B cell (primary cell): Measurements from ENCODE around the gene WDFY4. TPM values are rescaled to one million over a fixed set of nuclear protein-coding genes. Genes with fewer than 3 reads are reported as not detected.
A peak's percentile ranks its signal among the peaks of the same experiment; 100 is the strongest.

ENCODE experiments used
- ATAC-seq: fragments of 200-7000 bp; cut with Tn5 transposase; one replicate; pipeline ENCODE4 v1.10.0; 2021; ENCODE audit warnings: low read depth, mild to moderate bottlenecking, moderate number of reproducible peaks, moderate library complexity
- CTCF ChIA-PET: fragments of 350-600 bp; sonication (Branson Sonifier 250); formaldehyde crosslinking; loops from one replicate; lab custom pipeline; 2021; ENCODE audit warnings: antibody characterized with exemption, inconsistent platforms; lab: Charles Lee
- POLR2A ChIA-PET: fragments of 350-600 bp; sonication (Branson Sonifier 250); formaldehyde crosslinking; loops from one replicate; lab custom pipeline; 2021; ENCODE audit warnings: antibody characterized with exemption; lab: Charles Lee
- DNase-seq: peaks from one replicate; pipeline ENCODE4 v3.0.0; 2013
- H2AFZ ChIP-seq: 2 replicates; pipeline ENCODE4 v1.6.1; 2012; ENCODE audit warnings: mild to moderate bottlenecking, low read depth, low read length; ENCODE audit not compliant: insufficient read depth, poor library complexity, severe bottlenecking
- H3K27ac ChIP-seq, 2 donors: 1 replicate in 1 of 2; 2 replicates in 1 of 2; pipeline ENCODE4 v1.5.1; 2012 to 2013; ENCODE audit warnings: low read length in 2 of 2, mild to moderate bottlenecking in 2 of 2, moderate library complexity in 1 of 2
- H3K27me3 ChIP-seq, 4 experiments: fragments of 200-600 bp in 1 of 4; sonication (generic) in 1 of 4; replicated peaks in 1 of 4; 1 replicate in 2 of 4; 2 replicates in 2 of 4; pipeline versions ENCODE4 v1.6.1 to v1.7.0; 2013 to 2016; ENCODE audit warnings: low read length in 3 of 4, mild to moderate bottlenecking in 2 of 4, mixed read lengths in 1 of 4, moderate library complexity in 1 of 4; ENCODE audit not compliant: insufficient read depth in 4 of 4, control insufficient read depth in 3 of 4; ENCODE audit errors: control extremely low read depth in 1 of 4
- H3K36me3 ChIP-seq, 2 experiments: replicated peaks in 1 of 2; 1 replicate in 1 of 2; 2 replicates in 1 of 2; pipeline versions ENCODE4 v1.6.1 to v1.7.1; 2013; ENCODE audit warnings: low read length in 1 of 2; ENCODE audit not compliant: insufficient read depth in 2 of 2, control insufficient read depth in 1 of 2; ENCODE audit errors: control extremely low read depth in 1 of 2, extremely low read depth in 1 of 2
- H3K4me1 ChIP-seq, 2 donors: fragments of 200-600 bp in 1 of 2; sonication (generic) in 1 of 2; 1 replicate in 1 of 2; 2 replicates in 1 of 2; pipeline versions ENCODE4 v1.5.1 to v1.6.1; 2013 to 2017; ENCODE audit warnings: low read length in 2 of 2; ENCODE audit not compliant: control insufficient read depth in 2 of 2, insufficient read depth in 2 of 2
- H3K4me2 ChIP-seq: replicated peaks from 2 replicates; pipeline ENCODE3; 2012; ENCODE audit warnings: mild to moderate bottlenecking, low read depth, low read length; ENCODE audit not compliant: poor library complexity, severe bottlenecking
- H3K4me3 ChIP-seq, 5 experiments: fragments of 200-600 bp in 1 of 5; sonication (generic) in 1 of 5; 1 replicate in 3 of 5; 2 replicates in 2 of 5; pipeline versions ENCODE4 v1.5.1 to v1.7.0; 2011 to 2016; ENCODE audit warnings: low read length in 4 of 5, mild to moderate bottlenecking in 4 of 5, low read depth in 2 of 5, control low read depth in 1 of 5, moderate library complexity in 1 of 5; ENCODE audit not compliant: insufficient read depth in 1 of 5; ENCODE audit errors: control extremely low read depth in 1 of 5, extremely low read depth in 1 of 5
- H3K79me2 ChIP-seq: fragments of 200-600 bp; sonication (generic); one replicate; pipeline ENCODE4 v1.6.0; 2016; ENCODE audit warnings: low read length; ENCODE audit not compliant: control insufficient read depth, insufficient read depth
- H3K9ac ChIP-seq: fragments of 200-600 bp; sonication (generic); 2 replicates; pipeline ENCODE4 v1.6.1; 2017; ENCODE audit warnings: mild to moderate bottlenecking, low read length, moderate library complexity
- H3K9me3 ChIP-seq, 3 donors: one replicate each; pipeline versions ENCODE4 v1.6.1 to v1.7.1; 2013; ENCODE audit warnings: low read length in 2 of 3; ENCODE audit not compliant: control insufficient read depth in 2 of 3, insufficient read depth in 1 of 3; ENCODE audit errors: control extremely low read depth in 1 of 3
- H4K20me1 ChIP-seq: 2 replicates; pipeline ENCODE4 v1.6.0; 2012; ENCODE audit warnings: mild to moderate bottlenecking, low read length; ENCODE audit not compliant: insufficient read depth, control insufficient read depth, poor library complexity, severe bottlenecking
- H3K27ac Mint-ChIP-seq: one replicate; pipeline ENCODE4 v1.8.0; 2021; ENCODE audit warnings: mixed read lengths
- H3K27me3 Mint-ChIP-seq: one replicate; pipeline ENCODE4 v1.8.0; 2021; ENCODE audit warnings: mixed read lengths
- H3K4me1 Mint-ChIP-seq: one replicate; pipeline ENCODE4 v1.8.0; 2021; ENCODE audit warnings: mixed read lengths
- H3K4me3 Mint-ChIP-seq: one replicate; pipeline ENCODE4 v1.8.0; 2021; ENCODE audit warnings: mixed read lengths
- H3K9me3 Mint-ChIP-seq: one replicate; pipeline ENCODE4 v1.8.0; 2022; ENCODE audit warnings: mixed read lengths; ENCODE audit not compliant: insufficient read depth
- CTCF ChIP-seq: fragments of 200-600 bp; IDR thresholded peaks from one replicate; pipeline ENCODE4 v1.8.0; 2022; ENCODE audit warnings: antibody characterized with exemption, mild to moderate bottlenecking
- EZH2 ChIP-seq: IDR thresholded peaks from 2 replicates; pipeline ENCODE4 v1.6.1; 2012; ENCODE audit warnings: borderline replicate concordance, low read depth, mild to moderate bottlenecking, moderate library complexity, low read length; ENCODE audit not compliant: insufficient read depth, poor library complexity, severe bottlenecking
- WGBS: methylation state at CpG from one replicate; pipeline ENCODE4 v1.1.5; 2013; ENCODE audit warnings: missing lambda C conversion rate; ENCODE audit not compliant: insufficient coverage; 5-methylcytosine and 5-hydroxymethylcytosine counted together
- intact Hi-C: fragments of 100-400 bp; cut with micrococcal nuclease; formaldehyde crosslinking; loops from one replicate; pipeline ENCODE4 v1.10.0; 2022
- polyA plus RNA-seq: library from polyadenylated mRNA; depleted of rRNA; stranded (reverse); fragments of >200 nt; gene quantifications from 2 replicates; pipeline ENCODE4 v1.2.3, GENCODE V29; 2012
- total RNA-seq, 2 donors: library from RNA; stranded (reverse); fragments of 120-200 nt in 1 of 2; gene quantifications; 1 replicate in 1 of 2; 2 replicates in 1 of 2; pipeline versions ENCODE4 v1.2.3 to v1.2.4, GENCODE V29; 2013 to 2022

WDFY4 gene
- total and polyA plus RNA-seq, 2 donors (not counting 1 experiment from before 2014, with no cell fraction given): 262 to 560 TPM

GRCh38 chr10:48943096-48943495 is 258.4 kb downstream of the WDFY4 start:
- Histone ChIP-seq H4K20me1 (peaks cover 21% of the 10 kb centered on the region), H3K4me2 (no peak overlapping the region), H3K36me3 (peaks cover 4 to 95% of the 10 kb centered on the region in 2 experiments), H3K9ac (no peak overlapping the region), H2AFZ (no peak overlapping the region), H3K79me2 (no peaks in the 10 kb centered on the region), H3K27ac (no peak overlapping the region), H3K4me1 (no peaks in the 10 kb centered on the region), H3K27me3 (no peaks in the 10 kb centered on the region), H3K9me3 (no peaks in the 10 kb centered on the region), H3K4me3 (no peak overlapping the region)
- TF ChIP-seq CTCF (no peak), EZH2 (no peak)
- CTCF ChIA-PET: no interaction called here
- ATAC-seq (no peak), DNase-seq (no peak)
- Mint-ChIP-seq H3K27ac (peak overlapping the region; percentile 41), H3K9me3 (no peaks in the 10 kb centered on the region), H3K27me3 (no peaks in the 10 kb centered on the region), H3K4me3 (no peak overlapping the region), H3K4me1 (no peaks in the 10 kb centered on the region)
- intact Hi-C loops: no loop called here
- POLR2A ChIA-PET: no interaction called here
- 96% methylated on average over 10 of the region's 10 CpGs for WGBS

GRCh38 chr10:48944171-48944570 is 259.5 kb downstream of the WDFY4 start:
- no peak overlapping the region for H3K4me3 ChIP-seq
- POLR2A ChIA-PET: no interaction called here
- H3K9me3 Mint-ChIP-seq: no peaks in the 10 kb centered on the region
- H3K27ac ChIP-seq: no peak overlapping the region
- TF ChIP-seq EZH2 (no peak), CTCF (no peak)
- no peaks in the 10 kb centered on the region for H3K27me3 Mint-ChIP-seq
- H3K27ac Mint-ChIP-seq: no peak overlapping the region
- H3K4me3 Mint-ChIP-seq: no peak overlapping the region
- intact Hi-C loops: no loop called here
- peaks cover 7 to 98% of the 10 kb centered on the region in 2 experiments for H3K36me3 ChIP-seq
- 100% methylated on average over 2 of the region's 3 CpGs for WGBS
- H3K4me1 ChIP-seq: no peaks in the 10 kb centered on the region
- no peaks in the 10 kb centered on the region for H3K9me3 ChIP-seq
- DNase-seq: no peak
- CTCF ChIA-PET: no interaction called here
- H3K79me2 ChIP-seq: no peaks in the 10 kb centered on the region
- no peak overlapping the region for H3K9ac ChIP-seq
- no peak overlapping the region for H3K4me2 ChIP-seq
- ATAC-seq: no peak
- no peak overlapping the region for H2AFZ ChIP-seq
- H3K27me3 ChIP-seq: no peaks in the 10 kb centered on the region
- H3K4me1 Mint-ChIP-seq: no peaks in the 10 kb centered on the region
- H4K20me1 ChIP-seq: peaks cover 16% of the 10 kb centered on the region
